GM12878 (cell line): ENCODE results near the gene ZNF396.

Experiments used
- FOS ChIP-seq: IDR thresholded peaks from 3 replicates; pipeline ENCODE4 v1.6.1; 2011; ENCODE audit warnings: borderline replicate concordance; ENCODE audit not compliant: insufficient read length; ENCODE audit errors: extremely low read depth
- MYC ChIP-seq: IDR thresholded peaks from 2 replicates; pipeline ENCODE4 v1.6.1; 2011; ENCODE audit warnings: mild to moderate bottlenecking, low read length, moderate library complexity, inconsistent platforms; ENCODE audit not compliant: insufficient read depth, insufficient replicate concordance, insufficient read length, severe bottlenecking

DNA sequence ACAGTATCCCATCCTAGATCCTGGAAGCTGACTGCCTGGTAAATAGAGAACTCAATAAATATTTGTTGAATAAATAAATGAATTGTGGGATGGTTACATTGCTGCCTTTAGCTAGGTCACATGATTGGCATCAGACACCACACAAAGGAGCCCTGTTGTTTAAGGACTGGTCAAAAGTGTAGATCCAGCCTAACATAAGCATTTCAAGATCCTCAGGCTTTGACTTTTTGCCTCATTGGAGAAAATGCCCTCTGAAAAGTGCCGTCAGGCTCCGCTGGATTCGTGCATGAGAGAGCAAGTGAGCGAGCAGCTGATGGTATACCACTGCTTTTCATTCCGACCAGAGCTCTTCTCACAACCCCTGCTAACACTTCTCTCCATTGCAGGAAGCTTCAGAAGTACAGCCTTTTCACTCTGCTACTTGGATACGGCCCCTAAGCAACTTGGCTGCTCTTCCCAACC is 31.6 kb downstream of the ZNF396 start:
- no peak for TF ChIP-seq FOS
- TF ChIP-seq MYC, result no peak
